ENCODE results near the gene SLIT3.

The SLIT3 gene

DNA sequence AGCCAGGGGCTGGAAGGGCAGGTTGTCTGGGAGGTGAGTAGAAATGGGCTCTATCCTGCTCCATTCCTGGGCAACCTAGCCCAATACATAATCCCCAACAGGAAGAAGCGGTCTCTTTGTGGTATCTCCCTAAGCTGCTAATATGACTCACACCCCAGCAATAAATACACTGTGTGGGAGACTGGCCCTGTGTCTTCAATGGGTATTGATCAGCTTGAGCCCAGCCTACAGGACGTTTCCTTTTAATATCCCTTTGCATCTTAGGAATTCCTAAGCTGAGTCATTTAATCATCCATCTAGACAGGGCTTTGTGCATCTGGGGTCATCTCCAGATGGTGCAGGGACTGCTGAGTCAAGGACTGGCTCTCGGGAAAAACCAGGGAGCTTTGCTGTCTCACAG is 514.8 kb downstream of the SLIT3 start:
- no peak for DNase-seq

DNA sequence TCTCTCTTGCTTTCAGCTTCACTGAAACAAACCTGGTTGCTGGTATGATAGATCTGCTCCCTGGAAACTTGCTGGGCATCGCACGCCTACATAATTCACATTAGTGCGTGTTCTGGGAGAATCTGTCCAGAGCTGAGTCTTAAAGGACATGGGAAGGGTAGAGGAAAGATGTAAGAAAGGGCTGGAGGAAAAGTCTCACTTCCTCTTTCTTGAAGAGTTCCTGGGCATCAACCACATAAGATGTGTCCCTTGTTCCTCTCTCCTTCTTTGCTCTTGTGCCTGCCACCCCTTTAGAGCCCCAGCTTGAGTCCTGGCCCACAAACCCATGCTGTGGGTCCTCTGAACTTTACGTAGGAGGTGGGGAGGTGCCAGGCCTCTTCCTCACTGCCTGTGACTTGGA is 516.5 kb downstream of the SLIT3 start:
- no peak for DNase-seq

DNA sequence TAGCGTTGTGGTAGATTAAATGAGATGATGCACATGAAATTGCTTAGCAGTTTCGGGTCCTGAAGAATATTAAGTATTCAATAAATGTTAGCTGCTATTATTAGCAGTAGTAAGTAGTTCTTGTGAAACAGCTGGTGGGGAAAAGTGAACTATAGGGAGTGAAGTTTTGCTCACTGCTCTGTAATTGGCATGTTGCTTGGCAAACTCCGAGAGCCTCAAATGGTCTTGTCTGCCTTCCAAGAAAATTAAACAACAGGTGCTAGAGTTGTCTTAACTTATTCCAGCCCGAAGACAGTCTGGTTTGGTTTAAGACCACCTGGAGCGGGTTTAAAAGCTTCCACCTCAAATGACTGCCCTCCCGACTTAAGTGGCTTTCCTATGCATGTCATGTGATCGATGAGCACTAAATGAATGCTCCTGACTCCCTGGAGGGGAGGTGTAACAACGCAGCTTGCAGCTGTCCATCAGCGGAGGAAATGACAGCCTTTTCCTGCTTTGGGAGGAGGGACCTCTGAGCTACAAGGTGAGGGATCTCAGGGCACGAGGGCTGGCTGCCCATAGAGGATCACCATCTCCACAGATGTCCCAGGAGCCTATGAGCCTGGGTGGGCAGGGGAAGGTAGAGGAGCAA is 518.9 kb downstream of the SLIT3 start:
- no peak for DNase-seq

DNA sequence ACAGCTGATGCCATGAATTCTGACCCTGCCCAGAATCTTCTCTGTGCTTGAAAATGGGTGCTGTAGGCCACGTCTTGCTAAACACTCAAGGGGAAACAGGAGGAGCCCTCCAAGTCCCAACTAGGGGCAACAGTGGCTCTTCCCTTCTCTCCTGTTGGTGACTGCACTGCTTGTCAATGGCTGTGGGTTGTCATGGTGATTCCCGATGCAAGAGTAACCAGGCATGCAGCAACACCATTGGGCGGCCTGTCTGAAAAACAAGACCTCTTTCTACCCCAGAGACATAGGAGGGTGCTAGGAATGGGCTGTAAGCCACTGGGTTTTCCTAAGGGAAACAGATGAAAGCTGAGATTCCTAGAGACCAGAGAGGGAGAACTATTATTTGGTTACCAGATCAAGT is 520.1 kb downstream of the SLIT3 start:
- no peak for DNase-seq

DNA sequence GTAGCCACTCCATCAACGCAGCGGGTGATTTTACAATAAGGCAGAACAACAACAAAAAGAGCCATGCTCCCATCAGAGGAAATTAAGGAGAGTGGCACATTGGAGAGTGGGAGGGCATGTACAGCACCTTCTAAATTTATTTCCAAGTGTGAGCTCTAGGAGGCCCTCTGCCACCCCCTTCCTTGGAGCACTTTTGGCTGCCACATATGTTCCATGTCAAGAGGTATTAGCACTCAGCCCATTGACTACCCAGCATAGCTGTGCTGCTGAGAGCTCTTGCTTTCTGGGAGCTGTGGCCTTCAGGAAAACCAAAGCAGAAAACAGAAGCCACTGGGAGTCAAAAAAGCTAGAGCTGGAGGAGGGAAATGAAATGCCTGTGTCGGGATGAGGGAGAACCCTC is 521.6 kb downstream of the SLIT3 start:
- no peak for DNase-seq

DNA sequence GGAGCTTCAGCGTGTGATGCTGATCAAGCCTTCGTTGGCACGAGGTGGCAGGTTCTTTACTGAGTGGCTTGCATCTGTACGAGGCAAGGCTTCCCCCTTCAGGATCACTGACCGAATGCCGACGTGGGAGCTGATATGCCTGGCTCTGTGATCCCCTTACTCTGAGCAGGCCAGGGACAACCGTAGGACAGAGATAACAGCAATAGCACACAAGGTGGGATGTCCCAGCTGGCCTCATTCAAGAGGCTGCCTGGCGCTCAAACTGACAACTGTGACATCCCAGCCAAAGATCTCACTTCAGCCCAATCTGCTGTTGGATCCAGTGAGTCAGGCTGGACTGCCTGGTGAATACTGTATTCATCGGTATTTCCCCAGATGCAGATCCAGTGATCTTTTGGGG is 522.4 kb downstream of the SLIT3 start:
- no peak for DNase-seq

DNA sequence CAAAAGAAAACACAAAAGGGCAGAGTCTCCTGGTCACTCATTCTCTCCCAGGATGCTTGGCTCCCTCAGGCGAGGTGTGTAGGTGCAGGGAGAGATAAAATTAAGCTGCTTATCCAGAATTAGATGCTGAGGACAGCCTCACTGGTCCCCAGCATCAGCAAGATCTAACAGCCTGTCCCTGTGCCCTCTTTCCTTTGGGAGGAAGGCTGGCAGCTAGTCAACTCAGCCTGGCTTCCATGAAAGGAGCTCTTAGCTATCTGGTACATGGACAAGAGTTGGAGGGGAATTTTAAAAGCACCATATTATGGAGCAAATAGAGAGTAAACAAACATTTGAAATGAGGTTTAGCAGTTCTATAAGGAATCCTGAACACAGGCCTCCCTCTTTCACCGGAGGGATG is 523.3 kb downstream of the SLIT3 start:
- no peak for DNase-seq

DNA sequence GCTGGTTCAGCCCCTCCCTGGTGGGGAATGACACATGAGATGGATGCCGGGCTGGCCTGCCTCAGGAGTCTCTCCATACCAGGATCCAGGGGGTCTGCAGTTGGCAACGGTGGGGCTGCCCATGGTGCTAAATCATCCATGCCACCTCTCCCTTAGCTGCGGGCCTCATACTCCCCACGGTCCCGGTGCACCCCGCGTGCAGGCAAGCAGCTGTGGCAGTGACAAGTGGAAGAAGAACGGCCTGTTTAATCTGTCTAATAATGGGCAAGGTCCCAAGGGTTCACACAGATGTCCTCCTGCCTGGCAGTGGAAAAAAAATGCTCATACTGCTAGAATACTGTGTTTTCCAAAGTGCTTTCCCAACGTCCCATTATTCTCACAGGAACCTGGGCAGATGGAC is 524.9 kb downstream of the SLIT3 start:
- DNase-seq = no peak

DNA sequence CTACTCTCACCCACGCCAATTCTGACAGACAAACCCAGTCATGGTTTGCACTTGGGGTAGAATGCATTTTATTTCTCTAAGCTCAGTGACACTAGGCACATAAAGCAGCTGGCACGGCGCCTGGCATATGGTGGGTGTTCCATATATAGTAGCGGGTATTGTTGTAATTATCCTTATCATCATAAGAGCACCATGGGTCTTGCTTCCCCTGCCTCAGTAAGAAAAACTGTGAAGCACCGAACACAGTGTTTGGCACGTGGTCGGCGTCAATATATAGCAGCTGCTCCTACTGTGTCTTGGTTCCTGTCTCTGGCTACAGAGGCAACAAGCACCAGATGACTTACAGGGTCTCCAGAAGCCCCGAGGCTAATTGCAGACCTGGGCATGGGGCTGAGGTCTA is 527.7 kb downstream of the SLIT3 start:
- DNase-seq = no peak

DNA sequence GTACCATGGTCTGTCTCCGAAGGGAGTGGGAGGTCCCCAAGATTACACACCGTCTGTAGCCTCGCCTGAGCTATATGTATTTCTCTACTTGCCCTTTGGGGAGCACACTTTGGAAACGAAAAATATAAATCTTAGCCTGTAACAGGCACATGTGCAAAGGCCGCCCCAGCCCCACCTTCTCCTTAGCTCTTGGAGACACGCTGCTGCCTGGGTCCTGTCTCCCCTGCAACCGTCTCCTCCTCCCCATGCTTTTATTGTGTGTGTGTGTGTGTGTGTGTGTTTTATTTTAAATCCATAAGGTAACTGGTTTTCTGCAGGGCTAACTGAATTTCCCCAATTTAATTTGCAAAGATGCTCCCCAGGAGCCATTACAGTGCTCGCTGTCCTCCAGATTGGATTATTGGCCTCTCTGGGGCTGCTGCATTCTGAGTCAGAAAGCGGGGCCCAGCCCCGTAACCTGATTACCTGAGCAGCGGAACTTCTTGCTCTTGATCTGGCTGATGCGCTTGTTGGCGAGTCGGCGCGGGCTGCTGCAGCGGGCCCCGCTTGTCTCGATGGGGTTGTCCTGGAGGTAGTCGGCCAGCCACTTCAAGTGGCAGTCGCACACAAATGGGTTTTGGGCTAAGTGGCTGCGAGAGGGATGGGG is 528.5 kb downstream of the SLIT3 start:
- no peak for DNase-seq

DNA sequence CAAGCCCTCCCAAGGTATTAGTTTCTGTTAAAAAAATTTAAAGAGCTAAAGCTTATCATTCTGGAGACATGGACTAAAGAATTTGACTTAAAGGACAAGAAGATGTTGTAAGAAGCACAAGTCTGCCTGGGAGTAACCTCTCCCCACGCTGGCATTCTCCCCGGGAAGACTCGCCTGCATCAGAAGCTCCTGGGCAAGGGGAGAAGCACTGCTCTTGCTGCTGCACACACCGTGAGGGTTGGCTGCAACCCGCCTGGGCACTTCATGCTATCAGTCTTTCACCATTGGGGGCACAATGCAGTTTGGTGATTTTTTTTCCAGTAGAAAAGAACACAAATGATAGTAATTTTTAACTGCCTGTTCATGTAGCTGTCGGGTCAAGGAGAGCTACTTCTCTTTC is 529.3 kb downstream of the SLIT3 start:
- no peak for DNase-seq

DNA sequence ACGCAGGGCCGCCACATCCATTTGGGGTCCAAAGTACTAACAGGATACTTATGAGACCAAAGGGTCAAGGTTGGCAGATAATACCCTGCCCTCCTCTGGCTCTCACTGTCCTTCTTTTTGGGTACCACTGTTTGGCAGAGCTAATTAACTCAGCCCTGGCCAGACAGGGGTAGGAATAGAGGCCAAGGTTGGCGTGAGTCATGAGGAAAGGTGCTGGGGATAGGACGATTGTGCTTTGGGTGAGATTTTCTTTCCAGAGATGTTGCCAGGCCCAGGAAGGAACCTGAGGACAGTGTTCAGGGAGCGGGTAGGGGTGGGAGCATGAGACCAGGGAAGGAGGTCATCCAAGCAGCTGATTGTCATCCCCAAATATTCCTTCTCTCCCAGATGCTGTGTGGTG is 529.9 kb downstream of the SLIT3 start:
- DNase-seq = no peak

DNA sequence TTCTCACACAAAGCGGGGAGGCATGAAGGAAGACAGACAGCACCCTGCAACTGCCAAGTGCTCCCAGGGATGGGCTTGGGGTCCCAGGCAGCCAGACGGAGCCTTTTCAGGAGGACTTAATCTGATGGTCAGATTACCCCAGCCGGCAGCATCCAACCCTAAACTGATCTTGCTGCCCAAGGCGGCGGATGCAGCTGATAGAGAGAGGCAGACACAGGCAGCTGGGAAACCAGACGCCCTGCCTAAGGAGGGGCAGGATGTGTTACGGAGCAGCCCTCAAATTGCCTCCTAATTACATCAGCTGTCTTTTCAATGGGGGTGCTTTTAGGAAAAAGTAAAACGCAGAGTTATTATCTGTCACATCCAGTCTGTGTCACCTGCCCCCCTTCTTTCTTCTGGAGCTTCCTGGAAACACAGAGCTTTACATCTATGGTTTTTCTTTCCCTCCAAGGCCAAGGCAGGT is 530.9 kb downstream of the SLIT3 start:
- DNase-seq = no peak

DNA sequence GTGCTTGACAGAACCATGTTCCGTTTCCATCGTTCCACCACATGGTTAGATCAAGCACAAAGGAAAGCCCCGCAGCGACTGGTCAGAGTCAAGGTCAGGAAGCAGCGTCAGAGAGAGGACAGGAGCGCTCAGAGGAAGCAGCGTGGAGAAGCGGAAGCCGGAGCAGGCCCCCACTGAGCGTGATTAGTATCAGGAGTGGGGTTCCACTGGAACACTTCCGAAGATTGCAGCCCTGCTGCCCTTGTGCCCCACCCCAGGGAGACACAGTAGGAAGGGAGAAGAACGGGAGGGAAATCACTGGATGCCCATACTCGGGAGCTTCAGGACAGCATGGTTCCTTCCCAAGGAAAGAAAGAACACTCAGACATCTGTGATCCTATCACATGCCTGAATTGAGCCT is 532.8 kb downstream of the SLIT3 start:
- DNase-seq = no peak

DNA sequence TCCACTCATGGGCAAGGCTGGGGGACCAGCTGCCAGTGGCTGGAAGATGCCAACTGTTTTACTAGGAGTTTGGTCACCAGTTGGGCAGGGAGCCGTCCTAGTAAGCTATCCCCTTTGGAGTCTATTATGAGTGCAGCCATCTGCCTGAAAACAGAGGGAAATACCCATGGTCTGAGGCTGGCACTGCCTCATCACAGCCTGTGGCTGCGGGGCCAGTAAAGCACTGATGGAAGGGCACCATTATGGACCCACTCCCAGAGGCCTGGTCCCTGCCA is 534.6 kb downstream of the SLIT3 start:
- DNase-seq = peak; percentile 43

DNA sequence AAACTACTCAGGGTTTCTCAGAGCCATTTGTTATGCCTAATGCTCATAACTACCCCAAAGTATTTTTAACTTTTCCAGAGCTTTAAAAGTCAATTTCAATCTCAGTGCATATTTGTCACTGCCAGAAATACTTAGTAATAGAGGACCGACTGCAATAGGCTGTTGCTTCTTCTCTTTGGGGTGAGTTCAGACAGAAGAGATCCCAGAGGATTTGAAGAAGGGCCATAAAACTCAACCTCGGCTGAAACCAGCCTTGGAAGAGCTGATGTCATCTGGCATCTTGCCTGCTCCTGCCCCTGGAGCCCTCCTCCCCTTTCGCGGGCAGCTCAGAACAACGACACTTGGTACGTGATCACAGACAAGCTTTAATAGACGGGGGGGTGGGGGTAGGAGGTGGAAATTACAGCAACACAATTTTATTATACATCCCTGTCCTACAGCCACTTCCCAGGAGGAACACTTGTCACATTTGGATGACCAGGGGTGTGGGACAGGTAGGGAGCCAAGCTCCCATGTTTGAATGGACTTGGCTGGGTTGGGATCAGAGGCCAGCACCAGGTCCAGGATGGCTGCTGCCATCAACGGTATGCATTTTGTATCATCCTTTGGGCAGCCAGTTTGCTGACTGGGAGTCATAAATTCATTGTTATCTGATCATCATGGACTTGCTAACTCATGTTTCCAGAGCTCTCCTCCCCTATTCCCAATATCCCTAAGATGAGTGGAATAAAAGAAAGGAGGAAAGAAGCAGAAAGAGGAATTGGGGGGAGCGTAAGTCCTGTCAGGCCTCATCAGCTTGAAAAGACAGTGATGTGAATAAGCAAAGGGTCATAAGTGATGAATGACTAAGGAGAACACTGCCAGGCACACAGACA is 535.2 kb downstream of the SLIT3 start:
- DNase-seq = no peak

DNA sequence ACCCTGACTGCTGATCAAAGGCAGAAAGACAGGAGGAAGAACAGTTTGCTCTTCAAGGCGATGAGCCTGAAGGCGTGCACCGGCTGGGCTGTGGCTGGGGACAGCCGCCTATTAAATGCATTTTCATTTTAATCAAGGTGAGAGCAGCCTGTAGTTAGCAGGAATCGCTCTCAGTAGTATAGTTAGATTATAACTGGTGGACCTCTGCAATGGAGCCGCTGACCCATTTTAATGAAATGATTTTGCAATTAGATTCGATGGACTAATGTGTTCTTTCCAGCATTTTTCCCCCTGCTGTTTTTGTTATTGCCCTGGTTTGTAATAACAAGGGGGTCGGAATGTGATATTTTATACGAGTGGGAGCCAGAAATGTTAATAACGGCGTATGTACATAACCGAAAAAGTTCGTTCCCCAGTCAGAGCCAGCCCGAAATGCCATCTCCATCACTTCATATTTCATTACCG is 535.8 kb downstream of the SLIT3 start:
- no peak for DNase-seq

DNA sequence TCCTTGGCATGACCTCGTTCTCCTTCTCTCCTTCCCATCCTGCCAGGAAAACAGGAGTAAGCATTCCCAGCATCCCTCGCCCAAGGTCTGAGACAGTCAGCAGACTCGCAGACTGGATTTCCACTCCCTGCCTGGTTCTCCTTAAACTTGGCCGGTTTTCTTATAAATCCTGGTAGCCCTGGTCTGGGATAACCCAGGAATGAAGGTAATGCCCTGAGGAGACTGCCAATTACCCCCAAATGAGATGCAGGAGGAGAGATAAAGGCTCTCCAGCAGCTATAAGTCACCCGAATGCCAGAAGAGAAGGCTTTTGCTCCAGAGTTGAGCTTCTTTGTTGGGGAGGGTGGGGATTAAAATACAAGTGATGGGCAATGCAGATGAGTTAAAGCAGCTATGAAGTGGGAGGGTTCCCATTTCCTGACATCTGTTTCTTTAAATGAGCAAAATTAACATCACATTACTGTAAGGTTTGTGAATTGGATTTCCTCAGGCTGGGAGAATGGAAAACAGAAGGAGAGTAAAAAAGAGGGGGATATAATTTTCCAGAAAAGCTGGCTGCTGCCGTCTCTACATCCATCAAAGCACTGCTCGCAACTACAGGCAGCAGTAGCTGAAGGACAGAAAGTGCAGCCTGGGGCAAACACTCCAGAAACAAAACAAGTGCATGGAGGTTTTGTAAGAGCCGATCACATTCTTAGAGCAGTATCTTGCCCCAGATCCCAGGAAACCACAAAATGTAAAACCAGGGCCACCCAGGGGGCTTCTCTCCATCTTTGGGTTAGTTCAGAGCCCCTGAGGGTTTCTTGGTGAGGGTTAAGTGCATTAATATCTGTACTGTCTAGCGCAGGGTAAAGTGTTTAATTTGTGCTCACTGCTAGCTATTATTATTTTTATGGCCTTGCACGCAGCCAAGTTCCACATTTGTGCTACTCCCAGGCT is 544.2 kb downstream of the SLIT3 start:
- DNase-seq = no peak

DNA sequence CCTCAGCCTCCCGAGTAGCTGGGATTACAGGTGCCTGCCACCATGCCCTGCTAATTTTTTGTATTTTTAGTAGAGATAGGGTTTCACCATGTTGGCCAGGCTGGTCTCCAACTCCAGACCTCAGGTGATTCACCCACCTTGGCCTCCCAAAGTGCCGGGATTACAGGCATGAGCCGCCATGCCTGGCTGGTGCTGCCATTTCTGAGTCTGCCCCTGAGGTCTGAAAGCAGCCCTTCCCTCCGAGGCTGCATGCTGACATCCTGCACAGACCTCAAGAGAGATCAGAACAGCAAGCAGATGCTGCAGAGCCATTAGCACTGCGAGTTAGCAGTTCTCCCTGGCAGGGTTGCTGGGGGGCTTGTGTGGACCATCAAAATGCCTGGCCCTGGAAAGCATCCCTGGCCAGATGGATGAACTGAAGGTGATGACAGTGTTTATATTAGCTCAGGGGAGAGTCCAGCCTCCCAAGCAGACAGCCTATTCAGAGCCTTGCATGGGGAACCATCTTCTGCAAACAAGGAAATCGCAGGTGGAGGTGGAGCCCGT is 545.3 kb downstream of the SLIT3 start:
- DNase-seq = no peak

DNA sequence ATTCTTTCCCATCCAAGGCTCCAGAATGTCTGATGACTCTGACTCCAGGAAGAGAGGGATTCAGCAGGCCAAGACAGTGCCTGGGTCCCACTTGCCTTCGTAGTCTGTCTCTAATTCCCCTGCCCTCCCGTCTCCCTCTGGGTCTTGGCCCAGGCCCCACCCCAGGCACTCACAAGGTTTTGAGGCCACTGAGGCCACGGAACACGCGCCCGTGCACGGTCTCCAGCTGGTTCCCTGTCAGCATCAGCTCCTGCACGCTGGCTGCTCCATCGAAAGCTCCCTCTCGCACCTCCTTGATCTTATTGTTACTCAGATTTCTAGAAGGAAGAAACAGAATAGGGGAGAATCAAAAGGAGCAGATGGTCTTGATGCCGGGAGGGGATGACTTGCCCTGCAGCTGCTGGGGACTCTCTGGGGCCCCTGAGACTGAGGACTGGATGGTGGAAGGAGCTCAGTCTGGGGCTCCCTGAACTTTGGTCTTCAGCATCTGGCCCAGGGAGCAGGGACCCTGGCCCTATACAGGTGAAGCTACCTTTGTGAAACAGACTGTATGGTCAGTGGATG is 547.2 kb downstream of the SLIT3 start:
- no peak for DNase-seq

DNA sequence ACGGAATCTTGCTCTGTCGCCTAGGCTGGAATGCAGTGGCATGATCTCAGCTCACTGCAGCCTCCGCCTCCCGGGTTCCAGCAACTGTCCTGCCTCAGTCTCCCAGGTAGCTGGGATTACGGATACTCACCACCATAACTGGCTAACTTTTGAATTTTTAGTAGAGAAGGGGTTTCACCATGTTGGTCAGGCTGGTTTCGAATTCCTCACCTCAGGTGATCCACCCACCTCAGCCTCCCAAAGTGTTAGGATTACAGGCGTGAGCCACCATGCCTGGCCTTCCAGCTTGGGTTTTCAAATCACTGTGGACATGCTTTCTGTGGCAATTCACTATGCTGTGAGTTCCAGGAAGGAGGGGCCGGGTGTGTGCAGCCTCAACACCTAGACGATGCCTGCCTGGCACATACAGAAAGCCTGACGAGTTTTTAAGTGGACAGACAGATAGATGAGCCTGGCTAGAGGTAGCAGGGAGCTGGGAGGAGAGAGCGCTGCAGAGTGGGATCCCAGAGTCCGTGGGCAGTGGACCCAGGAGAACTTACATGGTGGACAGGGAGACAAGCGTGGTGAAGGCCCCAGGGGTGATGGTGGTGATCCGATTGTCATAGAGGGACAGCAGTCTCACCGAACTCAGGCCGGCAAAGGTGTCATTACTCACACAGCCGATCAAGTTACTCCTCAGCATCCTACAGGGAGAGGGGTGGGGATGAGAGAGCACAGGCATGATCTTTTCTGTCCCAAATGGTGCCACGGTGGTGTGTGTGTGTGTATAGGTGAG is 548.3 kb downstream of the SLIT3 start:
- DNase-seq = no peak

DNA sequence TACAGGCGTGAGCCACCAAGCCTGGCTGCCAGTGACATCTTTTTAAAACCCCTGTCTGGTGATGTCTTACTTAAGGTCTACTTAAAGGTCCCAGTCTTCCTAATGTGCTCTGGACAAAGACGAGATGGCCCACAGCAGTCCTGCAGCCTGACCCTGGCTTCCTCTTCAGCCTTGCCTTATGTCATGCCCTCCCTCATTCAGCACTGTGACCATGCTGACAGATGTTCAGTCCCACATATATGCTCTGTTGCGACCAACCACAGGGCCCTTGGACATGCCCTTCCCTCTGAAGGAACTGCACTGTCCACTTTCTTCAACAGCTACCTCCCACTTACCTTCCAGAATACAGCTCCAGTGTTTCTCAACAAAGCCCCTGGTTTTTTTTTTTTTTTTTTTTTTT is 548.9 kb downstream of the SLIT3 start:
- DNase-seq = no peak
